ENCODE measurements around the gene CDHR5. TPM values are rescaled to one million over a fixed set of nuclear protein-coding genes. Genes with fewer than 3 reads are reported as not detected.

CDHR5 gene
- total RNA-seq, 1 donor from 2014 or later = not detected

DNA sequence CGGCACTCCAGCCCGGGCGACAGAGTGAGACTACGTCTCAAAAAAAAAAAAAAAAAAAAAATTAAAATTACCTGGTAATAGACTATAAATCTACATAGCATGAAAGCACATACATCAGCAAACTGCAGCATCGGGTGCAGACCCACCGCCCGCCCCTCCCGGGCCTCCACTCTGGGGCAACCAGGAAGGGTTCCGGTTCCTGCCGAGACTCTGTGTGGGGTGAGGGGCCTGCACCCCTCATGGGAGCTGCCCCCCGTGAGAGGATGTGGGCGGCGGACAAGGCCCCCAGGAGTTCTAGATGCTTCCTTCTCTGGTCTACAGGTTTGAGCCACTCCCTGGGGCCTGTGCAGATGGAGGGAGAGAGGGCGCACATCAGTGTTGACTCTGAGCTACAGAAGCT, 21.5 kb upstream of the CDHR5 start:
- Histone ChIP-seq H4K20me1 (ENCODE audit: low read depth) (peaks cover 8% of the 10 kb centered on the region), H3K36me3 (peaks cover 2% of the 10 kb centered on the region), H3K4me3 (no peak overlapping the region), H3K79me2 (ENCODE audit: low read depth) (no peaks in the 10 kb centered on the region), H3F3A (ENCODE audit: low read depth) (peaks cover 10% of the 10 kb centered on the region), H3K9me3 (ENCODE audit: low read depth) (no peaks in the 10 kb centered on the region), H3K9ac (no peak overlapping the region), H3K27me3 (no peaks in the 10 kb centered on the region), H3K4me1 (no peaks in the 10 kb centered on the region), H2AFZ (replicated peaks) (no peak overlapping the region), H3K4me2 (no peak overlapping the region), H3K27ac (peak overlapping the region; percentile 20)
- no peak for DNase-seq (ENCODE audit: low spot score)
- Mint-ChIP-seq H3K9me3 (no peaks in the 10 kb centered on the region), H3K4me1 (no peaks in the 10 kb centered on the region), H3K4me3 (no peak overlapping the region), H3K27ac (no peak overlapping the region), H3K36me3 (peaks cover 4% of the 10 kb centered on the region), H3K27me3 (ENCODE audit: insufficient read depth, low read depth) (peaks cover 4% of the 10 kb centered on the region)
- no peak for TF ChIP-seq EZH2phosphoT487 (IDR thresholded peaks at IDR 0.05)
- no peak for TF ChIP-seq EZH2 (IDR thresholded peaks at IDR 0.05)
- TF ChIP-seq, protein P1, sequence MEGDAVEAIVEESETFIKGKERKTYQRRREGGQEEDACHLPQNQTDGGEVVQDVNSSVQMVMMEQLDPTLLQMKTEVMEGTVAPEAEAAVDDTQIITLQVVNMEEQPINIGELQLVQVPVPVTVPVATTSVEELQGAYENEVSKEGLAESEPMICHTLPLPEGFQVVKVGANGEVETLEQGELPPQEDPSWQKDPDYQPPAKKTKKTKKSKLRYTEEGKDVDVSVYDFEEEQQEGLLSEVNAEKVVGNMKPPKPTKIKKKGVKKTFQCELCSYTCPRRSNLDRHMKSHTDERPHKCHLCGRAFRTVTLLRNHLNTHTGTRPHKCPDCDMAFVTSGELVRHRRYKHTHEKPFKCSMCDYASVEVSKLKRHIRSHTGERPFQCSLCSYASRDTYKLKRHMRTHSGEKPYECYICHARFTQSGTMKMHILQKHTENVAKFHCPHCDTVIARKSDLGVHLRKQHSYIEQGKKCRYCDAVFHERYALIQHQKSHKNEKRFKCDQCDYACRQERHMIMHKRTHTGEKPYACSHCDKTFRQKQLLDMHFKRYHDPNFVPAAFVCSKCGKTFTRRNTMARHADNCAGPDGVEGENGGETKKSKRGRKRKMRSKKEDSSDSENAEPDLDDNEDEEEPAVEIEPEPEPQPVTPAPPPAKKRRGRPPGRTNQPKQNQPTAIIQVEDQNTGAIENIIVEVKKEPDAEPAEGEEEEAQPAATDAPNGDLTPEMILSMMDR (IDR thresholded peaks at IDR 0.05) = no peak

DNA sequence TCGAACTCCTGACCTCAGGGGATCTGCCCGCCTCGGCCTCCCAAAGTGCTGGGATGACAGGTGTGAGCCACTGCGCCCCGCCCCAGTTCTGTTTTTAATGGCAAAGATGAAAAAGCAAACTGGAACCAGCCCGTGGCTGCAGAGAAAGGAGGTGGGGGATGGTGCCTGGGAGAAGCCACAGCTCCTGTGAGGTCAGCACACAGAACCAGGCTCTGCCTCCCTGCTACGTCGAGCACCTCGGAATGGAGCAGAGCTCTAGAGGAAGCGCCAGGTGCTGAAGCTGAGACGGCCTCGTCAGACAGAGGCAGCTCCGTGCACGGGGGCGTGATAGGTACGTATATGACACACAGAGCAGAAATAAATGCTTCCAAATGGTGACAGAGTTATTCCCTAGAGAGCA, 20.8 kb upstream of the CDHR5 start:
- peaks cover 2% of the 10 kb centered on the region for H3K36me3 Mint-ChIP-seq
- Histone ChIP-seq H2AFZ (replicated peaks) (no peak overlapping the region), H3K36me3 (no peaks in the 10 kb centered on the region), H3K79me2 (ENCODE audit: low read depth) (no peaks in the 10 kb centered on the region), H3K27ac (no peak overlapping the region), H3K4me2 (no peak overlapping the region), H3K4me1 (peaks cover 5% of the 10 kb centered on the region), H3K9me3 (ENCODE audit: low read depth) (no peaks in the 10 kb centered on the region), H3F3A (ENCODE audit: low read depth) (peaks cover 17% of the 10 kb centered on the region), H4K20me1 (ENCODE audit: low read depth) (peaks cover 14% of the 10 kb centered on the region), H3K27me3 (peaks cover 2% of the 10 kb centered on the region), H3K9ac (no peak overlapping the region), H3K4me3 (no peak overlapping the region)
- no peak for TF ChIP-seq EZH2 (IDR thresholded peaks at IDR 0.05)
- TF ChIP-seq EZH2phosphoT487 (IDR thresholded peaks at IDR 0.05) = no peak
- TF ChIP-seq, protein P1 (IDR thresholded peaks at IDR 0.05) = no peak
- H3K4me1 Mint-ChIP-seq = no peaks in the 10 kb centered on the region
- peaks cover 4% of the 10 kb centered on the region for H3K27me3 Mint-ChIP-seq (ENCODE audit: insufficient read depth, low read depth)
- H3K9me3 Mint-ChIP-seq = no peaks in the 10 kb centered on the region
- H3K27ac Mint-ChIP-seq = no peak overlapping the region
- DNase-seq (ENCODE audit: low spot score) = no peak
- H3K4me3 Mint-ChIP-seq = no peak overlapping the region

- Histone ChIP-seq H3K4me3 (no peak overlapping the region), H2AFZ (replicated peaks) (no peak overlapping the region), H3F3A (ENCODE audit: low read depth) (peaks cover 25% of the 10 kb centered on the region), H3K4me2 (no peak overlapping the region), H3K9ac (no peak overlapping the region), H4K20me1 (ENCODE audit: low read depth) (peaks cover 20% of the 10 kb centered on the region), H3K79me2 (ENCODE audit: low read depth) (no peaks in the 10 kb centered on the region), H3K4me1 (peaks cover 11% of the 10 kb centered on the region), H3K27ac (no peak overlapping the region), H3K9me3 (ENCODE audit: low read depth) (no peaks in the 10 kb centered on the region), H3K36me3 (no peaks in the 10 kb centered on the region), H3K27me3 (peaks cover 8% of the 10 kb centered on the region)
- H3K27me3 Mint-ChIP-seq (ENCODE audit: insufficient read depth, low read depth) = peaks cover 4% of the 10 kb centered on the region
- H3K4me1 Mint-ChIP-seq = peaks cover 3% of the 10 kb centered on the region
- TF ChIP-seq EZH2phosphoT487 (IDR thresholded peaks at IDR 0.05) (no peak), EZH2 (IDR thresholded peaks at IDR 0.05) (no peak)
- TF ChIP-seq, protein P1 (IDR thresholded peaks at IDR 0.05) = no peak
- no peaks in the 10 kb centered on the region for H3K9me3 Mint-ChIP-seq
- no peak for DNase-seq (ENCODE audit: low spot score)
- no peak overlapping the region for H3K27ac Mint-ChIP-seq
- H3K4me3 Mint-ChIP-seq = no peak overlapping the region
- peaks cover 2% of the 10 kb centered on the region for H3K36me3 Mint-ChIP-seq
Measured at GRCh38 chr11:643849-644738, 19.3 kb upstream of the CDHR5 start.
